ENCODE measurements around the gene S100A8. TPM values are rescaled to one million over a fixed set of nuclear protein-coding genes. Genes with fewer than 3 reads are reported as not detected.

S100A8 gene
- total RNA-seq: not detected

DNA sequence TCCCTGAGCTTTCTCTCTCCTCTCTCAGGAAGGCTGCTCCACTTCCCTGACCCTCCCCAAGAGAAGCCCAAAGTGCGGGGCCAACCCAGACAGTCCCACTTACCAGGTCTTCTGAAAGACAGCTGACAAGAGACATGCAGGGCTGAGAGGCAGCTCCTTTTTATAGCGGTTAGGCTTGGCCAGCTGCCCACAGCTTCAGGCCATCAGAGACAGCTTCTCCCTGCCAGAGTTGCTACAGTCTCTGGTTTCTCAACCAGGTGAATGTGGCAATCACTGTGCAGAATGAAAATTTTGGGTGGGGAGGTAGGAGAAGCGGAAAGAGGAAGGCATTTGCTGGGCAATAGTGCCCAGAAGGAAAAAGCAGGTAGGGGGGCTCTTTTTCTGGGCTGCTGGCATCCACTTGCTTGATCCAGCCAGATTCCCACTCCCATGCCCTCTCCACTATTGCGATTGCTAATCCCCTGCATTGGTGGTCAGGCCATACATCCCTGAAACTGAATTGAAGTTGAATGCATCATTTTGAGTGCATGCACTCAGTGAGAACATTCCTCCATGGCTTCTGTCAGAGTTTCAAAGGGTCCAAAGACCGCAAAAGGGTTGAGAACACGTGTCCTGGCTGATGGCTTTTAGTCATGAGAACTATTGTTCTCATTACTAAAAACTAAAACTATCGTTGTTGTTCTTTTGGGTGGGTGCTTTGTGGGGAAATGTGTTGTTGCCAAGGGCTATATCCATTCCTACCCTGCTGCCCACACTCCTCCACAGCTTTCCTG, at the start of gene S100A8:
Gene S100A8, minus strand, starts transcription at position 136 of the 773 bp plus-strand sequence. CDS start 538 bp downstream, outside the sequence.
- Mint-ChIP-seq H3K27me3 (peaks cover 12% of the 10 kb centered on the region), H3K4me3 (no peak within 1 kb of the TSS), H3K9me3 (ENCODE audit: low read depth) (no peaks in the 10 kb centered on the region), H3K4me1 (peaks cover 7% of the 10 kb centered on the region), H3K36me3 (no peaks in the 10 kb centered on the region), H3K27ac (no peak within 1 kb of the TSS)
- no peak for DNase-seq
- ATAC-seq: no peak
- CTCF ChIA-PET: no interaction called here

DNA sequence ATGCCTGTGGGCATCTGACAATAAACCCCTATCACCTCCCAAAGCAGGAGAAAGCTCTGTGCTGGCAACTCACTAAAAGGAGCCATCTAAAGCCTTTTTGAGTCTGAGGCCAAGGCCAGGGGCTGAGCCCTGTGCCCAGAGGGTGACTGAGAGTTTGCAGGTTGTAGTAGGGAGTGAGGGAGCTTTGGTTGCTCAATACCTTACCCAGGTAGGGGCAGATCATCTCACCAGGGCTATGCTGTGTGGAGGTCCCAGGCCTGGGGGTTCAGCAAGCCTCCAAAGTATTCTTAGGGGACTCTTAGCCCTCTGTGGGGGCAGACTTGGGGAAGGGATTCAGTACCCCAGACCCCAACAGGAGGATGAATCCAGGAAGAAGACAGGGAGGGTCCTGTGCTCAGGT, 48.4 kb upstream of the S100A8 start:
- DNase-seq (no peak), ATAC-seq (no peak)
- H3K4me3 Mint-ChIP-seq: no peak overlapping the region
- CTCF ChIA-PET: no interaction called here
- H3K36me3 Mint-ChIP-seq: no peaks in the 10 kb centered on the region
- peaks cover 17% of the 10 kb centered on the region for H3K27me3 Mint-ChIP-seq
- H3K9me3 Mint-ChIP-seq (ENCODE audit: low read depth): no peaks in the 10 kb centered on the region
- H3K27ac Mint-ChIP-seq: no peak overlapping the region
- no peaks in the 10 kb centered on the region for H3K4me1 Mint-ChIP-seq

DNA sequence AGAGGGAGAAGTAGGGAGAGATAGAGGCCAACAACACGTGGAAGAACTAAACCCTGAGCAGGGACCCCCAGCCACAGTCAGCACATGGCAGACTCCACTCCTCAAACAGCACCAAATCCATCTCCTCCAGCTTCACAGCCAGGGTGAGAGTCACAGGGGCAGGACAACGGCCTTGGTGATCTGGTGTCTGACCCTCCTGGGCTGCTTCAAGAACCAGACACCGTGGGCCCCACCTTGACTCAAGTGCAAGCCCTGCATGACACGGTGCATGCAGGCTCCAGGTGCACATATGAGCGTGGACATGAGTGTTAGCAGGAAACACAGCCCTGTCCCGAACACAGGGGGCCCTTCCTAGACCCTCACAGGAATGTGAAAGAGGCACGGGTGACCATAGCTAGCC, 47.7 kb upstream of the S100A8 start:
- peaks cover 17% of the 10 kb centered on the region for H3K27me3 Mint-ChIP-seq
- H3K27ac Mint-ChIP-seq: no peak overlapping the region
- DNase-seq: no peak
- H3K9me3 Mint-ChIP-seq (ENCODE audit: low read depth): no peaks in the 10 kb centered on the region
- no peaks in the 10 kb centered on the region for H3K4me1 Mint-ChIP-seq
- no peak for ATAC-seq
- no peak overlapping the region for H3K4me3 Mint-ChIP-seq
- CTCF ChIA-PET: no interaction called here
- H3K36me3 Mint-ChIP-seq: no peaks in the 10 kb centered on the region

DNA sequence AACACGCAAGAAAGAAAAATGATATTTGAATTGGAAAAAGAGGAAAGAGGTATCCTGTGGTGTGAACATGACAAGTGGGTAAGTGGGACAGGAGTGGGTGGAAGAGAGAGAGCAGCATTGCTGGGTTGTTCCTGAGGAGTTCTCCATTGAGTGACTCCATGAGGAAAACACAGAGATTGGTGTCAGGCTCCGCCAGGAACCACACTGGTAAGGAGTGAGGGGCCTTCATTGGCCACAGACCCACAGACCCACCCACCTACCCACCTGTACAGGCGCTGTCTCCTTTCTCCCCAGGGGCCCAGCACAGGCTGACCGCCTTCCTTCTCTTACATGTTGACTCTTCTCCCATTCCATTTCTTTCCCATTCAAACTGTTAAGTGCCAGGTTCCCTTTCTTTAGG, 46.4 kb upstream of the S100A8 start:
- Mint-ChIP-seq H3K27me3 (peaks cover 14% of the 10 kb centered on the region), H3K4me3 (no peak overlapping the region), H3K9me3 (ENCODE audit: low read depth) (no peaks in the 10 kb centered on the region), H3K4me1 (no peaks in the 10 kb centered on the region), H3K36me3 (no peaks in the 10 kb centered on the region), H3K27ac (no peak overlapping the region)
- CTCF ChIA-PET: no interaction called here
- DNase-seq (no peak), ATAC-seq (no peak)

DNA sequence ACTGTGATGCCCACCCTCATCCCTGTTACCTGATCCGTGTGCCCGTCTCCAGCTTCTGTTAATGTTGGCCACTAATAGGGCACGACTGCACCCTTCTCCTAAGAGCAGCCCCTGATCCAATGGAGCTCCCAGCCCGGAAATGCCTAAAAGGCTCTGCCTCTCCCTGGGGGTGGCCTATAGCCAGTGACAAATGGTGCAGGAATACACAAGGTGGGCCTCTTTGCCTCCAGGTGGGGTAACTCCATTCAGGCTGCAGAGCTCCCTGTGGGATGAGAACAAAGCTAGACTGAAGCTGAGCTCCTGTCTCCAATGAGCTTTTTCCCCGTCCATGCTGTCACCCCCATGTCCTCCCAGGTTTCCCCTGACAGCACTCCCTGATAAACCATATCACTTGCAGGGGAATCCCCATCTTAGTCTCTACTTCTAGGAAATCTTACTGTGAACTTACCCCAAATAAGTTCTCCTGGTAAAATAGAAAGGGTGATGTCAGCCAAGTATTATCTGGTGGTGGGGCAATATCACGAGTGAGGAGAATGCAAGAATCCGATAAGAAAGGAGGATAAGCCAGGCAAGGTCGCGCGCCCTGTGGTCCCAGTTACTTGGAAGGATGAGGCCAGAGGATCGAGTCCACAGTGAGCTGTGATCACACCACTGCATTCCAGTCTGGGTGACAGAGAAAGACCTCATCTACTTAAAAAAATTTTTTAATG, 44.0 kb upstream of the S100A8 start:
- DNase-seq: no peak
- no peaks in the 10 kb centered on the region for H3K9me3 Mint-ChIP-seq (ENCODE audit: low read depth)

DNA sequence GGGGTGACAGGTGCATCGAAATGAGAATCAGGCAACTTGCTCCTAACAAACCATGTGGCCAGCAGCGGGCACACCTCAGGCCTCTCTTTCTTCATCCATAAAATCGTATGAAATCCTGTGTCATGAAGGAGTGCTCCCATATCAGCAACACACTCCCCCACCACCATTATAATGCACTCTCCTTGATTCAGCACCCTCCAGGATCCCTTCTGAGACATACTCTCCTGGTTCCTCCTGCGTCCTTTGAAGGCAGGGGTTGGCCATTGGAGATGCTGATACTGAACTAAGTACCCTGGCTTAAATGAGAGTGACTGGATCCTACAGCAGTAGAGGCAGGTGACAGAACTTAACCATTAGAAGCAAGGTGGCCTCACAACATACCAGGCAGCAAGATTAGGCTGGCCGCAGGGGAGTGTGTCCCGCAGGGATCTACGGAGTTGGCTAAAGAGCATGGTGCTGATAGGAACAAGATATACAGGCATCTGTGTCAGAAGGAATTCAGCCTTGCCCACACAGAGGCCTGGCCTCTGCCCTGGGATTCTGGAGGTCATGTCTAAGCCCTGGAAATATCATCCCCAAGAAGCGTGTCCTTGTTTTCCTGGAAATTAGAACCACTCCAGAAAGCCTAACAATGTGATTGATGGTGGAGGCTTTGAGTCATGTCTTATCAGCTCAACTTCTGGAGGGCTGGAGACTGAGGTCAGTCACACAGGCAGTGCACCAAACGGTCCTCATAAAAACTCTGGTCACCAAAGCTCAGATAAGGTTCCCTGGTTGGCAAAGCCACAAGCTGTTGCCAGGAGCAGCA, 42.2 kb upstream of the S100A8 start:
- Mint-ChIP-seq H3K4me3 (no peak overlapping the region), H3K27me3 (peaks cover 9% of the 10 kb centered on the region), H3K9me3 (ENCODE audit: low read depth) (no peaks in the 10 kb centered on the region), H3K36me3 (no peaks in the 10 kb centered on the region), H3K27ac (no peak overlapping the region), H3K4me1 (no peaks in the 10 kb centered on the region)
- DNase-seq: no peak
- CTCF ChIA-PET: no interaction called here
- no peak for ATAC-seq

More for the DNA sequence above, 44.0 kb upstream of the S100A8 start:
- Mint-ChIP-seq H3K27ac (no peak overlapping the region), H3K4me3 (no peak overlapping the region), H3K36me3 (no peaks in the 10 kb centered on the region), H3K4me1 (no peaks in the 10 kb centered on the region), H3K27me3 (peaks cover 14% of the 10 kb centered on the region)
- no peak for ATAC-seq
- CTCF ChIA-PET: interaction anchor here (0.8 to 1.3 kb wide), 2 partner anchors 31 to 1301 kb away, joined by 3 read pairs; no protein-coding TSS in a partner anchor

DNA sequence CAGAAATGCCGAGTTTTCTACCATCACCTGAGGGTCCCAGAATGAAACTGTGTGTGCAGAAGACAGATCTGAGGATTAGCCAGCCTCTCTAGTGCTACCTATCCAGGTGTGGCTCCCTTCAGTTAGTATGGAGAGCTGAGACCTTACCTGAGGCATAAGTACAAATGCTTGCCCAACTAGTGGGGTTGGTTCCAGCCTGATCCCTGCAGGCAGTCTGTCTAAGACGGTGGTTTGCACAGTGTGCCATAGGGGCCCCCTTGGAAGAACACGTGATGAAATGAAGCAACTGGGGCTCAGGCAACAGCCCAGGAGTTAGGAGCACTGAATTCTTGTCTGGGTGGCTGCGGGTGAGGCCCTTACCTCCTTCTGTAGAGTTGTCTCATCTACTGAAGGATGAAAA, 41.1 kb upstream of the S100A8 start:
- CTCF ChIA-PET: no interaction called here
- H3K9me3 Mint-ChIP-seq (ENCODE audit: low read depth): no peaks in the 10 kb centered on the region
- peaks cover 6% of the 10 kb centered on the region for H3K27me3 Mint-ChIP-seq
- no peaks in the 10 kb centered on the region for H3K36me3 Mint-ChIP-seq
- ATAC-seq: no peak
- H3K27ac Mint-ChIP-seq: no peak overlapping the region
- no peak overlapping the region for H3K4me3 Mint-ChIP-seq
- no peaks in the 10 kb centered on the region for H3K4me1 Mint-ChIP-seq
- DNase-seq: no peak

DNA sequence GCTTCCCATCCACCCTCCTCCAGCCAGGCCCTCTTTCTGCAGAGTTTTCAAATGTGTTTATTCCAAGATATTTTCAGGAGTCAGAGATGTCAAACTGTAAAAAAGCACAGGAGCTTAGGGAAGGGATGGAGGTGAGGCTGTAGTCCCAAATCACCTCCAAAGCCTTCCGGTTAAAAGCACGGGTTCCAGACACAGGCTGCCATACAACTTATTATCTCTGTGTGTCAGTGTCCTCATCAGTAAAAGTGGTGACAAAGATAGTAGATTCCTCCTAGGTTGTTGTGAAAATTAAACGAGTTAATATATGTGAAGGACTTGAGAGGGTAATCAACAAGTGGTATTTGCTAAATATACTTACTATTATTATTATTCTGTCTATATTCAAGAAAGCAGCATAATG, 40.6 kb upstream of the S100A8 start:
- no peak overlapping the region for H3K4me3 Mint-ChIP-seq
- no peaks in the 10 kb centered on the region for H3K4me1 Mint-ChIP-seq
- no peak overlapping the region for H3K27ac Mint-ChIP-seq
- H3K27me3 Mint-ChIP-seq: peaks cover 6% of the 10 kb centered on the region
- CTCF ChIA-PET: no interaction called here
- DNase-seq (no peak), ATAC-seq (no peak)
- no peaks in the 10 kb centered on the region for H3K36me3 Mint-ChIP-seq
- no peaks in the 10 kb centered on the region for H3K9me3 Mint-ChIP-seq (ENCODE audit: low read depth)

DNA sequence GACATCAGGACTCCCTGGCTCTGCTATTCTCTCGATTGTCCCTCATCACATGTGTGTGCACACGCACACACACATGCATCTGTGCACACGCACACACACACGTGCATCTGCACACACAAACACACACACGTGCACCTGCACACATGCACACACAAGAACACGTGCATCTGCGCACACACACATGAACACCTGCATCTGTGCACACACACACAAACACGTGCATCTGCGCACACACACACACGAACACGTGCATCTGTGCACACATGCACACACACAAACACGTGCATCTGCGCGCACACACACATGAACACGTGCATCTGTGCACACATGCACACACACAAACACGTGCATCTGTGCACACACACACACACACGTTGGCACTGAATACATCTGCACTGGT, 40.1 kb upstream of the S100A8 start:
- ATAC-seq (no peak), DNase-seq (no peak)
- H3K27me3 Mint-ChIP-seq: peaks cover 8% of the 10 kb centered on the region
- no peak overlapping the region for H3K27ac Mint-ChIP-seq
- H3K36me3 Mint-ChIP-seq: no peaks in the 10 kb centered on the region
- CTCF ChIA-PET: no interaction called here
- no peak overlapping the region for H3K4me3 Mint-ChIP-seq
- no peaks in the 10 kb centered on the region for H3K9me3 Mint-ChIP-seq (ENCODE audit: low read depth)
- no peaks in the 10 kb centered on the region for H3K4me1 Mint-ChIP-seq

DNA sequence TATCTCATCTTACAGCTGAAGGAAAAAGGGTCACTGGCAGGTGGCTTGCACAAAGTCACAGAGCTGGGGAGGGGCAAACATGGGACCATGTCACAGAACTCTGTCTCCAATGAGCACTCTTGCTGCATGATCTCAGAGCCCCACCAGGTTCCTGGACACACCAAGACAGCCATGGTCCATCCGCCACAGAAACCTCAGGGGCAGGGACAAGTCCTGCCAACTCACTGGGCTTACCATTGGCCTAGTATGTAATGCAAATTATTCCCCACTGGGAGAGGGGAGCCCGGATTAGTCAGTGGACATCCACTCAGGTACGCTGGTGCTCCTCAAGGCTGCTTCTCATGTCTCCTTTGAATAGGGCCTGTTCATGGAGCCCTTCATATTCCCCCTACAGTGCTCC, 39.7 kb upstream of the S100A8 start:
- Mint-ChIP-seq H3K9me3 (ENCODE audit: low read depth) (no peaks in the 10 kb centered on the region), H3K27me3 (peaks cover 8% of the 10 kb centered on the region), H3K36me3 (no peaks in the 10 kb centered on the region), H3K4me1 (no peaks in the 10 kb centered on the region), H3K27ac (no peak overlapping the region), H3K4me3 (no peak overlapping the region)
- ATAC-seq: no peak
- CTCF ChIA-PET: no interaction called here
- DNase-seq: no peak

DNA sequence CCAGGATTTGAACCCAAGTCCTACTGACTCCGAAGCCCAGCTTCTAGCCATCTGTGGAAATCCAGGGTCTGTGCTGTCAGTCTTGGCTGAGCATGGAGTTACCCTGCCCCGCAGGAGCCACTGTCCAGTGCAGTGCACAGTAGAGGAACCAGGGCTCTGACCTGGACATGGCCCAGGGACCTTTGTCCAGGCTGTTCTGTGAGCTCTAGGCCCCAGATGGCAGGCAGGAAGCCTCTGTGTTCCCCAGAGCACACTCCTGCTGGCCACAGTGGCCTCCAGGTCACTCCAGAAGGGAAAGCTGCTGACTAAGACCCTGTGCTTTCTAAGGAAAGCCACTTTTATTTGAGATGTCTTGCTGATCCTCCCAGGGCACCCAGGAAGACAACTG, 39.3 kb upstream of the S100A8 start:
- H3K4me1 Mint-ChIP-seq: no peaks in the 10 kb centered on the region
- no peaks in the 10 kb centered on the region for H3K36me3 Mint-ChIP-seq
- DNase-seq (no peak), ATAC-seq (no peak)
- H3K9me3 Mint-ChIP-seq (ENCODE audit: low read depth): no peaks in the 10 kb centered on the region
- no peak overlapping the region for H3K27ac Mint-ChIP-seq
- peaks cover 13% of the 10 kb centered on the region for H3K27me3 Mint-ChIP-seq
- H3K4me3 Mint-ChIP-seq: no peak overlapping the region
- CTCF ChIA-PET: no interaction called here

DNA sequence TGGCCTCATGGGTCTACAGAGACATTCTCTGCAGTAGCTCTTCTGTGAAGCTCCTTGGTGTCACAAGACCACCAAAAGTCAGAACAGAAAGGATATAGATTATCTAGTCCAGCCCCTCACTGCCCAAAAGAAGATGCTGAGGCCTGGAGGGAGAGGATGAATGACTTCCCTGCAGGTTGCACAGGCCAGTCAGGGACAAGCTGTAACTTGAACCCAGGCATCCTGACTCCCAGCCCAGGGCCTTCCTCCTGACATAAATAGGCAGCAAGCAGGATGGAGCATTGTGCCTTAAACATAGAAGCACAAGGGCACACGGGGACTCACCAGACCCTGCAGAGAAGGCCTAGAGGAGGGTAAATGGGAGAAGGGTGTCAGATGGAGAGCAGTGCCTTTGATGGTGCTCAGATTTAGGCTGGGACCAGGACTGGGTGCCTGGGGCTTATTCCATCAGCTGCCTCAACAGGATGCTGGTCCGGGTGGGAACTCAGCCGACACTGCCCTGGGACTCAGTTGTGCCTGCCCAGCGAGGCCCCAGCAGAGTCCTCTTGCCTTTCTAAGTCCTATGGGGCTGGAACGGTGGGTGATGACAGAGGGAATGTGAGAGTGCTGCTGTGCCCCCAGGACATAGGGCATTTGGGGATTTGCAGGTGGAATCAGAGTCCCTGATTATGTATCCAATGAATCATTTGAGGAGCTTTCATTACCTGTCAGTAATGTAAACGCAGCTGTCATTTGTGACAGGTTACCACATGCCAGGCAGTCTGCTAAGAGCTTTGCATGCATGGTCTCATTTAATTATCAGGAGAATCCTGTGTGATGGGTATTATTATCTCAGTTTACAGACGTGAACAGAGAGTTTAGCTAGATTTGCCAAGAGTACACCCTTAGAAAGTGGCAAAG, 38.6 kb upstream of the S100A8 start:
- H3K27me3 Mint-ChIP-seq: peaks cover 18% of the 10 kb centered on the region
- no peaks in the 10 kb centered on the region for H3K36me3 Mint-ChIP-seq
- H3K27ac Mint-ChIP-seq: no peak overlapping the region
- DNase-seq (no peak), ATAC-seq (no peak)
- H3K4me1 Mint-ChIP-seq: no peaks in the 10 kb centered on the region
- H3K9me3 Mint-ChIP-seq (ENCODE audit: low read depth): no peaks in the 10 kb centered on the region
- CTCF ChIA-PET: no interaction called here
- no peak overlapping the region for H3K4me3 Mint-ChIP-seq

DNA sequence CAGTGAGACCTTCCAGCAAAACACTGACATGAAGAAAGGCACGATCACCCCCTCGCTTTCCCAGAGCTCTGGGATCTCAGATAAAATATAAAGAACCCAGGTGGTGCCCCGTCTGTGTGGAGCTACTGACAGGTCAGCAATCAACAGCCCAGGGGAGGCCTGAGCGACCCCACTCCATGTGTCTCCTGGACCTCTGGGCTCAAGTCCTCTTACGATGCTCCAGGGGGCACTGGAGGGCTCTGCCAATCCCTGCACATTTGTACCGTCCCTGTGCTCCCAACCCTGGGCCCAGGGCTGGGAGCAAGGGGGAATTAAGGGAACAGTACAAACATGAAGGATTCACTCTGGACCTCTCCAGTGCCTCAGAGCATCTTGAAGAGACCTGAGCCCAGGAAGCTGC, 37.9 kb upstream of the S100A8 start:
- peaks cover 20% of the 10 kb centered on the region for H3K27me3 Mint-ChIP-seq
- H3K4me3 Mint-ChIP-seq: no peak overlapping the region
- H3K9me3 Mint-ChIP-seq (ENCODE audit: low read depth): no peaks in the 10 kb centered on the region
- no peaks in the 10 kb centered on the region for H3K36me3 Mint-ChIP-seq
- no peak for DNase-seq
- no peaks in the 10 kb centered on the region for H3K4me1 Mint-ChIP-seq
- H3K27ac Mint-ChIP-seq: no peak overlapping the region
- ATAC-seq: no peak
- CTCF ChIA-PET: no interaction called here

All from activated CD8-positive, alpha-beta memory T cell treated with anti-CD3 and anti-CD28 coated beads, Interleukin-2, amount 10 ng/mL, durations not matched to agents 7 days and 5 days (primary cell).